MCF 10A (cell line): ENCODE results near the gene RAD51B. TPM values are rescaled to one million over a fixed set of nuclear protein-coding genes. Genes with fewer than 3 reads are reported as not detected.

Experiments used
- BruUV-seq: library from RNA; stranded (reverse); fragments of 400-500 nt; replicated peaks from 2 replicates; lab custom pipeline; 2021; lab: Mats Ljungman, UMichigan
- CTCF ChIA-PET: fragments of 300-600 bp; sonication (Branson Sonifier 250); formaldehyde crosslinking; extraction: SDS; loops from one replicate; lab custom pipeline; 2021; ENCODE audit warnings: antibody characterized with exemption, inconsistent platforms; lab: Yijun Ruan, JAX
- POLR2A ChIA-PET: fragments of 300-600, 350-650 bp; sonication (Branson Sonifier 250); formaldehyde crosslinking; extraction: SDS; loops from one replicate; lab custom pipeline; 2020; ENCODE audit warnings: antibody characterized with exemption, inconsistent platforms; lab: Yijun Ruan, JAX
- DNase-seq: peaks from one replicate; pipeline ENCODE4 v3.0.0-alpha.2; 2018; ENCODE audit not compliant: unreplicated experiment
- H3K27ac Mint-ChIP-seq: one replicate; pipeline ENCODE4 v1.8.0; 2022; ENCODE audit warnings: mild to moderate bottlenecking, low read depth, mixed read lengths; ENCODE audit not compliant: unreplicated experiment
- H3K27me3 Mint-ChIP-seq: one replicate; pipeline ENCODE4 v1.8.0; 2022; ENCODE audit warnings: mixed read lengths; ENCODE audit not compliant: insufficient read depth, unreplicated experiment
- H3K36me3 Mint-ChIP-seq: one replicate; pipeline ENCODE4 v1.8.0; 2022; ENCODE audit warnings: mild to moderate bottlenecking, moderate library complexity, mixed read lengths; ENCODE audit not compliant: insufficient read depth, unreplicated experiment
- H3K4me1 Mint-ChIP-seq: one replicate; pipeline ENCODE4 v1.8.0; 2022; ENCODE audit warnings: mixed read lengths; ENCODE audit not compliant: insufficient read depth, unreplicated experiment
- H3K4me3 Mint-ChIP-seq: one replicate; pipeline ENCODE4 v1.8.0; 2022; ENCODE audit warnings: mild to moderate bottlenecking, moderate library complexity, mixed read lengths; ENCODE audit not compliant: unreplicated experiment
- H3K9me3 Mint-ChIP-seq: one replicate; pipeline ENCODE4 v1.8.0; 2022; ENCODE audit warnings: mixed read lengths; ENCODE audit not compliant: unreplicated experiment
- CTCF ChIP-seq: fragments of 200-600 bp; IDR thresholded peaks from one replicate; pipeline ENCODE4 v1.8.0; 2022; ENCODE audit warnings: antibody characterized with exemption, mild to moderate bottlenecking; ENCODE audit not compliant: unreplicated experiment
- intact Hi-C: fragments of 100-400 bp; cut with micrococcal nuclease; formaldehyde crosslinking; loops from 2 replicates; pipeline ENCODE4 v1.14.1; 2022
- total RNA-seq: library from RNA; stranded (reverse); gene quantifications from 2 replicates; pipeline ENCODE4 v1.2.3, GENCODE V29; 2022

Gene RAD51B
- total RNA-seq, 1 experiment from 2014 or later = 14.6 TPM

DNA sequence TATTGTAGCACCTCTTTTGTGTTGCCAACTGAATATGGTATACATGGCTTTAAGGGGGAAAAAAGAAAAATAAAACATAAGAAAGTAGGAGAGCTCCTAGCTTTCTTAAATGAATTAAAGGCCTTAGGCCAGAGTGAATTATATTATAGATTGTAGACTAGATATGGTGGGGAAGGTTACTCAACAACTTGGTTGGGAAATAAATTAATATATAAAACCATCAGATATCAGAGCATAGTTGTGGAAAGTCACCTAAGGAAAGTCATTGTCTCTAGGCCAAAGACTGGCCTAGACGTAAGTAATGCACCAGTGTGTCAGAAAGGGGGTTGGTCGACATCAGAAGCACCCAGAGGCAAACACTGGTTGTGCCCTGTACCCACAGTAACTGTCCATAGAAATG lies 391.8 kb downstream of the RAD51B start:
- no peak for DNase-seq
- Mint-ChIP-seq H3K36me3 (no peaks in the 10 kb centered on the region), H3K27ac (peak overlapping the region; percentile 87), H3K4me1 (peaks cover 13% of the 10 kb centered on the region), H3K4me3 (no peak overlapping the region), H3K9me3 (no peaks in the 10 kb centered on the region), H3K27me3 (no peaks in the 10 kb centered on the region)
- no peak for TF ChIP-seq CTCF
- BruUV-seq = no TSS peak
- POLR2A ChIA-PET = interaction anchor here (0.7 to 3.2 kb wide), 12 partner anchors 8 to 211 kb away, joined by 3 to 24 read pairs (median 5); no protein-coding TSS in a partner anchor
- intact Hi-C loops = loop anchor here (2.0 kb wide), 1 partner anchor 71 kb away; no protein-coding TSS in a partner anchor
- CTCF ChIA-PET = interaction anchor here (0.6 to 1.3 kb wide), 3 partner anchors 14 to 51 kb away, joined by 3 to 4 read pairs (median 3); no protein-coding TSS in a partner anchor

GRCh38 chr14:68211886-68212285 lies 392.3 kb downstream of the RAD51B start:
- no peak overlapping the region for H3K4me3 Mint-ChIP-seq
- POLR2A ChIA-PET = interaction anchor here (1.5 to 3.2 kb wide), 3 partner anchors 18 to 44 kb away, joined by 3 to 24 read pairs (median 4); no protein-coding TSS in a partner anchor
- intact Hi-C loops = loop anchor here (2.0 kb wide), 1 partner anchor 71 kb away; no protein-coding TSS in a partner anchor
- H3K9me3 Mint-ChIP-seq = no peaks in the 10 kb centered on the region
- H3K27me3 Mint-ChIP-seq = no peaks in the 10 kb centered on the region
- DNase-seq = no peak
- peaks cover 13% of the 10 kb centered on the region for H3K4me1 Mint-ChIP-seq
- CTCF ChIA-PET = interaction anchor here (0.6 kb wide), 2 partner anchors 14 to 33 kb away, joined by 3 read pairs; no protein-coding TSS in a partner anchor
- no TSS peak for BruUV-seq
- TF ChIP-seq CTCF = no peak
- H3K27ac Mint-ChIP-seq = peak overlapping the region; percentile 87
- no peaks in the 10 kb centered on the region for H3K36me3 Mint-ChIP-seq

- TF ChIP-seq CTCF = no peak
- DNase-seq = no peak
- no TSS peak for BruUV-seq
- H3K36me3 Mint-ChIP-seq = no peaks in the 10 kb centered on the region
- intact Hi-C loops = no loop called here
- POLR2A ChIA-PET = interaction anchor here (0.8 to 3.2 kb wide), 3 partner anchors 8 to 37 kb away, joined by 3 to 24 read pairs (median 3); no protein-coding TSS in a partner anchor
- CTCF ChIA-PET = interaction anchor here (0.7 kb wide), 1 partner anchor 265 kb away, joined by 3 read pairs; no protein-coding TSS in a partner anchor
- H3K9me3 Mint-ChIP-seq = no peaks in the 10 kb centered on the region
- no peak overlapping the region for H3K27ac Mint-ChIP-seq
- H3K4me1 Mint-ChIP-seq = peaks cover 13% of the 10 kb centered on the region
- H3K4me3 Mint-ChIP-seq = no peak overlapping the region
- H3K27me3 Mint-ChIP-seq = no peaks in the 10 kb centered on the region
Measured at GRCh38 chr14:68212361-68212760, 392.8 kb downstream of the RAD51B start.

GRCh38 chr14:68214431-68214830 lies 394.9 kb downstream of the RAD51B start:
- H3K4me1 Mint-ChIP-seq = peaks cover 13% of the 10 kb centered on the region
- H3K27ac Mint-ChIP-seq = no peak overlapping the region
- ChIA-PET CTCF (no interaction called here), POLR2A (interaction anchor here (0.8 to 1.0 kb wide), 2 partner anchors 11 to 23 kb away, joined by 3 read pairs; no protein-coding TSS in a partner anchor)
- H3K36me3 Mint-ChIP-seq = no peaks in the 10 kb centered on the region
- no peak for DNase-seq
- BruUV-seq = no TSS peak
- no peaks in the 10 kb centered on the region for H3K9me3 Mint-ChIP-seq
- H3K27me3 Mint-ChIP-seq = no peaks in the 10 kb centered on the region
- TF ChIP-seq CTCF = no peak
- intact Hi-C loops = no loop called here
- H3K4me3 Mint-ChIP-seq = no peak overlapping the region
